HepG2 (cell line): ENCODE measurements around the gene EPHA10. TPM values are rescaled to one million over a fixed set of nuclear protein-coding genes. Genes with fewer than 3 reads are reported as not detected.

Experiments used
- ADNP ChIP-seq: sonication (generic); formaldehyde crosslinking; IDR thresholded peaks from 2 replicates; pipeline ENCODE4 v1.4.0; 2020; ENCODE audit warnings: missing genetic modification reagents
- ARNTL ChIP-seq: sonication (generic); formaldehyde crosslinking; IDR thresholded peaks from 2 replicates; pipeline ENCODE4 v1.4.0; 2020; ENCODE audit warnings: mild to moderate bottlenecking, missing genetic modification reagents
- ERF ChIP-seq: IDR thresholded peaks from 2 replicates; pipeline ENCODE4 v1.6.1; 2018; ENCODE audit warnings: missing biosample characterization, missing genetic modification reagents
- FOSL2 ChIP-seq: sonication (generic); formaldehyde crosslinking; IDR thresholded peaks from 2 replicates; pipeline ENCODE4 v1.4.0; 2020; ENCODE audit warnings: missing genetic modification reagents
- GPBP1L1 ChIP-seq: sonication (generic); formaldehyde crosslinking; IDR thresholded peaks from 2 replicates; pipeline ENCODE4 v1.5.0; 2020; ENCODE audit warnings: mild to moderate bottlenecking, missing genetic modification reagents
- GPN1 ChIP-seq: sonication (generic); formaldehyde crosslinking; IDR thresholded peaks from 2 replicates; pipeline ENCODE4 v1.5.1; 2020; ENCODE audit warnings: missing genetic modification reagents, borderline replicate concordance
- HCFC1 ChIP-seq: fragments of 150-350 bp; IDR thresholded peaks from 2 replicates; pipeline ENCODE4 v1.6.1; 2014; ENCODE audit warnings: low read depth, low read length
- HNF4A ChIP-seq: sonication (generic); formaldehyde crosslinking; IDR thresholded peaks from 2 replicates; pipeline ENCODE4 v1.4.0; 2020; ENCODE audit warnings: missing genetic modification reagents
- KAT2B ChIP-seq: fragments of 150-350 bp; IDR thresholded peaks from 2 replicates; pipeline ENCODE4 v1.6.1; 2014; ENCODE audit warnings: low read depth, low read length, borderline replicate concordance
- MAFK ChIP-seq, 2 experiments: IDR thresholded peaks in 1 of 2; conservative IDR thresholded peaks in 1 of 2; 2 replicates each; pipeline ENCODE4 v1.6.1; 2011; ENCODE audit warnings: improper control_type of control experiment in 2 of 2, low read length in 2 of 2
- SMC3 ChIP-seq: IDR thresholded peaks from 2 replicates; pipeline ENCODE4 v1.6.1; 2011; ENCODE audit warnings: low read length, improper control_type of control experiment
- SYNCRIP ChIP-seq: fragments of 200-400 bp; formaldehyde crosslinking; IDR thresholded peaks from 2 replicates; pipeline ENCODE4 v1.6.1; 2018; ENCODE audit warnings: mild to moderate bottlenecking, low read depth, low read length; ENCODE audit not compliant: insufficient read depth
- ZBTB4 ChIP-seq: sonication (generic); formaldehyde crosslinking; IDR thresholded peaks from 2 replicates; pipeline ENCODE4 v1.4.0; 2020; ENCODE audit warnings: missing genetic modification reagents, mild to moderate bottlenecking, borderline replicate concordance
- ZNF207 ChIP-seq: fragments of 450-650 bp; IDR thresholded peaks from 2 replicates; pipeline ENCODE4 v1.6.1; 2016; ENCODE audit warnings: antibody characterized with exemption, borderline replicate concordance
- ZNF484 ChIP-seq: sonication (generic); formaldehyde crosslinking; IDR thresholded peaks from 2 replicates; pipeline ENCODE4 v1.5.1; 2020; ENCODE audit warnings: mild to moderate bottlenecking, low read depth, missing genetic modification reagents, borderline replicate concordance
- ZNF589 ChIP-seq: sonication (generic); formaldehyde crosslinking; conservative IDR thresholded peaks from 2 replicates; pipeline ENCODE4 v1.8.0; 2022; ENCODE audit warnings: mild to moderate bottlenecking, moderate library complexity, missing genetic modification reagents
- ZNF775 ChIP-seq: sonication (generic); formaldehyde crosslinking; IDR thresholded peaks from 2 replicates; pipeline ENCODE4 v1.4.0; 2020; ENCODE audit warnings: missing genetic modification reagents, mild to moderate bottlenecking, moderate library complexity, borderline replicate concordance
- ZNF800 ChIP-seq: sonication (generic); formaldehyde crosslinking; IDR thresholded peaks from 2 replicates; pipeline ENCODE4 v1.4.0; 2020; ENCODE audit warnings: missing genetic modification reagents
- polyA plus RNA-seq, 8 experiments: library from polyadenylated mRNA; depleted of rRNA in 3 of 8; stranded (reverse) in 7 of 8; unstranded in 1 of 8; fragments of >200 nt; fragmentation: Illumina TruSeq in 4 of 8; extraction: Trizol in 4 of 8; gene quantifications; 2 replicates each; pipeline versions ENCODE4 v1.2.1 to v1.2.3, GENCODE V29; 2011 to 2016; ENCODE audit warnings: low read depth in 4 of 8, missing spikeins in 1 of 8, mixed read lengths in 1 of 8; ENCODE audit not compliant: insufficient read depth in 1 of 8
- total RNA-seq, 5 experiments: library from RNA; depleted of rRNA; stranded (reverse); fragments of >200 nt; fragmentation: Illumina TruSeq; extraction: Trizol; gene quantifications; 2 replicates each; pipeline ENCODE4 v1.2.3, GENCODE V29; 2016; ENCODE audit warnings: low read depth in 1 of 5
- TF ChIP-seq, protein P1 (sequence below): sonication (generic); formaldehyde crosslinking; IDR thresholded peaks from 2 replicates; pipeline ENCODE4 v1.5.1; 2020; ENCODE audit warnings: missing genetic modification reagents, mild to moderate bottlenecking, borderline replicate concordance
- TF ChIP-seq, protein P2 (sequence below): sonication (generic); formaldehyde crosslinking; IDR thresholded peaks from 2 replicates; pipeline ENCODE4 v1.5.0; 2020; ENCODE audit warnings: missing genetic modification reagents

The EPHA10 gene
- total and polyA plus RNA-seq, 2 of the 13 experiments (the other 11 are each of a cell fraction or from before 2014, with no cell fraction given), result 0.11 to 0.58 TPM

GRCh38 chr1:37692078-37692833 is 72.7 kb downstream of the EPHA10 start, which contains the start of gene CDCA8 (continued):
- TF ChIP-seq GPBP1L1 (CRISPR knock-in tag), result no peak
- TF ChIP-seq, protein P1, sequence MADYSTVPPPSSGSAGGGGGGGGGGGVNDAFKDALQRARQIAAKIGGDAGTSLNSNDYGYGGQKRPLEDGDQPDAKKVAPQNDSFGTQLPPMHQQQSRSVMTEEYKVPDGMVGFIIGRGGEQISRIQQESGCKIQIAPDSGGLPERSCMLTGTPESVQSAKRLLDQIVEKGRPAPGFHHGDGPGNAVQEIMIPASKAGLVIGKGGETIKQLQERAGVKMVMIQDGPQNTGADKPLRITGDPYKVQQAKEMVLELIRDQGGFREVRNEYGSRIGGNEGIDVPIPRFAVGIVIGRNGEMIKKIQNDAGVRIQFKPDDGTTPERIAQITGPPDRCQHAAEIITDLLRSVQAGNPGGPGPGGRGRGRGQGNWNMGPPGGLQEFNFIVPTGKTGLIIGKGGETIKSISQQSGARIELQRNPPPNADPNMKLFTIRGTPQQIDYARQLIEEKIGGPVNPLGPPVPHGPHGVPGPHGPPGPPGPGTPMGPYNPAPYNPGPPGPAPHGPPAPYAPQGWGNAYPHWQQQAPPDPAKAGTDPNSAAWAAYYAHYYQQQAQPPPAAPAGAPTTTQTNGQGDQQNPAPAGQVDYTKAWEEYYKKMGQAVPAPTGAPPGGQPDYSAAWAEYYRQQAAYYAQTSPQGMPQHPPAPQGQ (CRISPR knock-in tag), result no peak
- TF ChIP-seq GPN1 (CRISPR knock-in tag), result no peak
- no peak for TF ChIP-seq ADNP (CRISPR knock-in tag)
- TF ChIP-seq SYNCRIP, result no peak
- TF ChIP-seq ZBTB4, result no peak
- no peak for TF ChIP-seq ZNF775 (CRISPR knock-in tag)
- TF ChIP-seq FOSL2 (CRISPR knock-in tag), result no peak
- no peak for TF ChIP-seq HNF4A
- no peak for TF ChIP-seq SMC3
- TF ChIP-seq ERF (CRISPR knock-in tag), result 0 out of 2 replicates have a peak, but pooled peaks have one; percentile 40
- no peak for TF ChIP-seq ZNF484
- no peak for TF ChIP-seq ZNF800
- TF ChIP-seq ARNTL (CRISPR knock-in tag), result 0 out of 2 replicates have a peak, but pooled peaks have one; percentile 22
- TF ChIP-seq, protein P2, sequence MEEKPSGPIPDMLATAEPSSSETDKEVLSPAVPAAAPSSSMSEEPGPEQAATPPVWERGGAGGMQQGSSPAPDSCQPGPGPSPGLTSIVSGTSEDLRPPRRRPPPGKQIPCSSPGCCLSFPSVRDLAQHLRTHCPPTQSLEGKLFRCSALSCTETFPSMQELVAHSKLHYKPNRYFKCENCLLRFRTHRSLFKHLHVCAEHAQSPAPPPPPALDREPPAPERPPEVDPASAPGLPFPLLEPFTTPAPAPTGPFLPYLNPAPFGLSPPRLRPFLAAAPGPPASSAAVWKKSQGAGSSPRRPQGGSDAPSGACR, result no peak; the same call in 1 of the 2 replicates
- peak; percentile 94 for TF ChIP-seq HCFC1
- no peak for TF ChIP-seq ZNF207
- TF ChIP-seq ZNF589 (CRISPR knock-in tag), result no peak
- no peak for TF ChIP-seq KAT2B
- TF ChIP-seq MAFK (conservative IDR thresholded peaks at IDR 0.05 in 1 of 2, IDR thresholded peaks at IDR 0.05 in 1 of 2; ENCODE audit: low read length in 2 of 2), result no peak
